ENCODE results near the gene MMP7.

The MMP7 gene

DNA sequence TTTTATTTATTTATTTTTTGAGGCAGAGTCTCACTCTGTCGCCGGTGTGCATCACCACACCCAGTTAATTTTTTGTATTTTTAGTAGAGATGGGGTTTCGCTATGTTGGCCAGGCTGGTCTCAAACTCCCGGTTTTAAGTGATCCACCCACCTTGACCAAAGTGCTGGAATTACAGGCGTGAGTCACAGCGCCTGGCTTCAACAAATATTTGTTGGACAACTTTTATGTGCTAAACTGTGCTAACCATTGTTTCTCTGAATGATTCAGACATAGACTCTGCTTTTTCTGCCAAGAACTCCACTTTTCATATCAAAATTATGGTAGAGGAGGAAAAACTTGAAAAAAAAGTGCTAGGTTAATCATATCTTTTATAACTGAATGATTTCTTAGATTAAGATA is 36.3 kb downstream of the MMP7 start:
- no peak for DNase-seq (ENCODE audit: low spot score)

DNA sequence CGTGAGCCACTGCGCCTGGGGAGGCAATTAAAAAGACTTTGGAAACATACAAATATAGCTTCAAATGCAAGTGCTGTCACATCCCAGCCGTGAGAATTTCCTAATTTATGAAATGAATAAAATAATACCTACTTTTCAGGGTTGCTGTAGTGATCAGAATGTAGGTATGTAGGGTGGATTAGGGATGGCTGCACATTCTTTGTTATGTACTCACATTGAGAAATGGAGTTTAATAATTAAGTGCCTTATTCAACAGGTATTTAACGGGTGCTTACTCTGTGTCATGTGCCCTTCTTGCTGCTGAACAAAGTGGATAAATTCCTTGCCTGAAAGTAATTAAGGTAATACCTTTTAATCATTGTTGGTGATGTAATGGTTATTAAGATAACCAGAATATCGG is 37.0 kb downstream of the MMP7 start:
- DNase-seq (ENCODE audit: low spot score), result no peak

DNA sequence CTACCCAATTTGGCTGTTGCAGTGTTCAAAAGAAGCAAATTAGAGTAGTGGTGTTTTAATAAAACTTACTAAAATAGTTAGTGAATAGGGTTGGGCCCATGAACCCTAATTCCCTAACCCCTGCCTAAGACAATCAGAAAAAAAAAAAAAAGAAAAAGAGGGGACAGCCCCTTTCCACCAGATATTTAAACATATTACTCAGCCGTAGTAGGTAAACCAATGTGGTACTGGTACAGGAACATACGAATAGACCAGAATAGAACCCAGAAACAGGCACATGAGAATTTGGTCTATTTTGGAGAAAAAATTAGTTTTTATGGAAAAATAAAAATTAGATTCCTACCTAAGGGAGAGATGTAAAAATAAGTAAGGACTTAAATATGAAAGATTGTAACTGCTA is 38.6 kb downstream of the MMP7 start:
- DNase-seq (ENCODE audit: low spot score), result no peak

DNA sequence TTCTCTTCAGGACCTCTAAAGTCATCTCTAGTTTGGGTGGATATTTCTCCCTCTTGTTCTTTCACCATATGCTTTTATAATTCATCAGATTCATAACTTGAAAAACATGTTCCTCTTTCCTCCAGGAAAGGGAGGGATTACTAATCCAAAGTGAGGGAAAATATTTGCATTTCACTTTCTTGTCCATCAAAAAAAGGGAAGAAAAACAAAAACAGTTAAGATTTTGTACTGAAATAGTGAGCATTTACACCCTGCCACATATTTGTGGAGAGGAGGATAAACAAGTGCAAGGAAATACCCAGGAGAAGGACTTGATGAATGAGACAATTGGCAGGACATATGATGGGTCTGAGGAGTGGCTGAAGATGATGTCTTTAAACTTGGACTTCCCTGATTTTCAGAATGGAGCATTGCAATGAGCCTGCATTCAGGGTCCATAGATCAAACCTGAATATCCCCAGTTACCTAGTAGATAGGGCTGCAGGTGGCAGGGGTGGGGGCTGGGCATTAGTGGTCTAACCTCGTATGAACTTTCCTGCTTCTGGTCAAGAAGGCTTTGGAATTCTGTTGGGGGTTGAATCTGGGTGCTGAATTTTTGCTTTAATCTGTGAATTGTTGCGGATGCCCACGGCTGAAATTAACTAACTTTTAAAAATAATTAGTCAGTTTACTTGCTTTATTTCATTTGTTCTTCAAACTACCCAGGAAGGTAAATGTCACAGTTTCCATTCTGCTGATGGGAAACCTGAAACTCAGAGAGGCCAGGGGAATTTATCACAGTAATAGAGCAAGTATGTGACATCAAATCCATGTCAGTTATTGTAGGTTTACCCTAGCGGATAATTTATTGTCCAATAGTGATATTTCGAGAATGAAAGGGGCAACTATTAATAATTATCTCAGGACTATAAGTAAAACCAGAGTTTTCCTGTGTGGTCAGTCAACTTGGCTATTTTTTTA is 41.1 kb downstream of the MMP7 start:
- no peak for DNase-seq (ENCODE audit: low spot score)

DNA sequence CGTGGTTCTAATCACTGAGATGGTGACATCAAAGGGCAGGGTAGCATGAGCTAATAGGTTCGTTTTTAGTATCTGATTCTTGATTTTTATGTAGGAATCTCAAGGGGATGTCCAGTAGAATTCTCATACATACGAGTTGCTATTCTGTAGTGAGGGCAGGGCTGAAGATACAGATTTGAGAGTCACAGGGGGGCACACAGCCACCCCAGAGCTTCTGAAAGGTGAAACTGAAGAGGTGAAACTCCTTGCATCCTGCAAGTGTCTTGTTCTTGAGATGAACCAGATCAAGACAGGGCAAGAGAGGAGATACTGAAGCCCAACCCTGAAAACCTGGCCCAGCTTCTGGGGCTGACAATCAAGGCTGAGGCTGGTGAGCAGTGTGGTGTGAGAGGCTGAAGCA is 42.3 kb downstream of the MMP7 start:
- DNase-seq (ENCODE audit: low spot score), result no peak

DNA sequence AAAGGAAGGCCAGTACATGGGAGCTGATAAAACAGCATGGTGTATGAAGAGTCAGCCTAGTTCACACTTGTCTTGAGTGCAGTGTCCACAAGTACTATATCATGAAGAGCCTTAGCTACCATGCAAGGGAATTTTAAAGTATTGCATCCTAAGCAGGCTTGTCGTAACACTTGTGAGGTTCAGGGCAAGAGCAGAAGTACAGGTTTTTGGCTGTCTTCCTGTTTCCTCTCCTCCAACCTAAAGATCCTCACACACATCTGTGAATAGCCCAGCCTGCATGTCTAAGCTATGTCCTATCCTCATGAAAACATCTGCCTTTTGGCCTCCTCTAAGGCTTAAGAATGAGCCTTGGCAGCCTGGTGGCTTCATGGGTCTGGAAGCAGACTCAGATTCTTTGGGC is 43.3 kb downstream of the MMP7 start:
- DNase-seq (ENCODE audit: low spot score), result no peak

DNA sequence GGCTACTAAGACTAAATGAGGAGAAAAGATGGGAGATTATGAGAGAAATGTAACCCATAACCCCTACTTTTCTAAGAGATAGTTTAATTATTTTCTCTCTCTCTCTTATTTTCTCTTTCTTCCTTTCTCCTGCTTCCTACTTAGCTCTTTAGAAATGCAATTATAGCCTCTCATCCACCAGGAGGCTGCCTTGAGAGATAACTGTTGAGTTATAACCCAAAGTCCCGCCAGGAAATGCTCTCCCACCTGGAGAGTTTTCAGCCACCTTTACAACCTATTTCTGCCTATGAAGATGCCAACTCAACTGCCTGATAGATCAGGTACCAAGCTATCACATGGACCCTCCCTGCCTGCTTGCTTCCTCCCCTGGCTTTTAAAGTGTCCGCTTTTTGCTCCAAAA is 44.0 kb downstream of the MMP7 start:
- no peak for DNase-seq (ENCODE audit: low spot score)

DNA sequence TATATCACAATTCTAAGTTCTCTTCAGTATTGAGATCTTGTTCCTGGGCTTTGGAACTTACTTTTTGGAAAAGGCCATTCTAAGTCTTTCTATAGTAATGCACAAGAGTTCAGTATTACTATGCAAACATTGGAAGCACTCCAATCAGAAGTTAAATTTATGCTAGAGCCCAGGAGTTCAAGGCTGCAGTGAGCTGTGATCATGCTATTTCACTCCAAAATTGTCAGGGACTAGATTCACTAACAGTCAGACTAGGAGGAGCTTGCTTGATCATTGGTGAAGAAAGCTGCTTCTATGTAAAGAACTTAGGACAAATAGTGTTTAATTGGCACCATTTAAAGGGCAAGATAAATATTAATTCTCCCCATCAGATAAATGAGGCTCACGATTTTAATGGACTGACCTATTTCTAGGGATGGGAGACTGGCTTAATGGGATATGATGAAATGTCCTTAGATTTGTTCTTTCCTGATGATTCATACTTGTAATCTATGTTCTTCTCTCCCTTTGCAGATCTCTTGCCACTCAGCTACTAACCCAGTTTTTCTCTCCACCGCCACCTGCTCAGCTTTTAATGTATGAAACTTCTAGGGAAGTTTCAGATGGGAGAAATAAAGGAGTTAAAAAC is 45.3 kb downstream of the MMP7 start:
- DNase-seq (ENCODE audit: low spot score), result no peak

DNA sequence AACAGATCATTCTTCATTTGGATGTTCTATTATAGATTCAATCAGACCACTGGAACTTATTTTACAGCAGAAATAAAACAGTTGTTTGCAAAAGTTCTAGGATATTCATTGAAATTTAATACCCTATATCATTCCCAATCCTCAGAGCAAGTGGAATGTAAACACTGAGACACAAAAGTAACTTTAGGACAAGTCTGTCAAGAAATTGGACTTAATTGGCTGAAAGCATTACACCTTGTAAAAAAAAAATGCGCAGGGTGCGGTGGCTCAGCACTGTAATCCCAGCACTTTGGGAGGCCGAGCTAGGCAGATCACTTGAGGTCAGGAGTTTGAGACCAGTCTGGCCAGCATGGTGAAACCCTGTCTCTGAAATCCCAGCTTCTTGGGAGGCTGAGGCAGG is 48.1 kb downstream of the MMP7 start:
- no peak for DNase-seq (ENCODE audit: low spot score)

DNA sequence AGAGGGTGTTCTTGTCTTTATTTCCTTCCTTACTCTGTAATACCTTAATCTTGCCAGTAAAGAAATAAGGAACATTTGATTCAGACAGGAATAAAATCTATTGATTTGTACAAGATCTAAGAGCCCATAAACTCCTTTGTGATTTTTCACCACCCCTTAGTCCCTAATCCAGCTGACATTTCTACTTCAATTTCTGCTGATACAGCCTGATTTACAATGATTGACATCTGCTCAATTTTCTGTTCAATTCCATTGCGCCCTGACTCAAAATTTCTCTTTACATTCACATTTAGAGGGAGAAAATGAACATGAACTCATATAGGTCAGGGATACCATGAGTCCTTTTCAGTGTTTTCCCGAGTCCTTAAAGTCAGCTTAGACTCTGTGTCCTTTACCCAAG is 50.8 kb downstream of the MMP7 start:
- DNase-seq (ENCODE audit: low spot score), result no peak

DNA sequence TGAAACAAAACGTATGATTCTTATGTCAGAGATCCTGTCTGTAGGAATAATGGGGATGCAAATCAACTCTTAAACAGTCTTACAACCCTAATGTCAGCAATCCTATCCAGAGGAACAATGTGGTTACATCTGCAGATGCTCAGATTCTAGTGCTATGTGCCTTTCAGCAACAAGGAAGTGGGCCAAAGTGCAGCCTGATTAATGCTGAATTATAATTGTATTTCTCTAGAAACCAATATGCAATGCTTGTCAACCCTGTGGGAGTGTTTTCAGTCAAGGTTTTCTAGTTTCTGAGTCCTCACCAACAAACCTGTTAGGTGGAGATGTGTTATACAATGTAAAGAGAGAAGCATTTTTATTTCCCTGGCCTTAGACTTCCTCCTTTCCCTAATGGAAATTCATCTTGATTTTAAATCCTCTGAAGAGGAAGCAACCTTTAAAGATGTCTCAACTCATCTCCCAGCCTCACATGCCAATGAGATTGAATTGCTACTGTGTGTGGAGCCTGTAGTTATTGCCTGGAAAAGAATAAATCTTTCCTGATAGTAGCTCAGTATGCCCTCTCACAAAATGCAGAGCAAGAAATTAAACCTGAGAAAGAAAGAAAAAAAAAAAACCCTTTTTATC is 51.8 kb downstream of the MMP7 start:
- DNase-seq (ENCODE audit: low spot score), result no peak

DNA sequence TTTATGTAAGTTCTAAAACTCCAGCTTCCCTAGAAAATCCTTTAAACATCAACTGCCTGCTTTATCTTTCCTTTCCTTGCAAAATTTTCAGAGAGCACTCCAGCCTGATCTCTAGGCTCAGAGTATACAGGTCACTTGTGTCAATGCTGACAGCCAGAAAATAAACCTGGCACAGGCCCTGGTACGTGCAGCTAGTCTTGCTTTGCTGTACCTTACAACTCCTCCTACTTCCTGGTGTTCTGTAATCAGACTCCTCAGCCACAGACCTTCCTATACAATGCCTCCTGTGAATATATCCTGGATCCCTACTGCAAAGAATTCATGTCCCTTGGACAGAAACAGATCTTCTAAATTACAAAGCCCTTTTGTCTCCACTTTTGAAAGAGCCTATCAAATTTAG is 53.7 kb downstream of the MMP7 start:
- no peak for DNase-seq (ENCODE audit: low spot score)

DNA sequence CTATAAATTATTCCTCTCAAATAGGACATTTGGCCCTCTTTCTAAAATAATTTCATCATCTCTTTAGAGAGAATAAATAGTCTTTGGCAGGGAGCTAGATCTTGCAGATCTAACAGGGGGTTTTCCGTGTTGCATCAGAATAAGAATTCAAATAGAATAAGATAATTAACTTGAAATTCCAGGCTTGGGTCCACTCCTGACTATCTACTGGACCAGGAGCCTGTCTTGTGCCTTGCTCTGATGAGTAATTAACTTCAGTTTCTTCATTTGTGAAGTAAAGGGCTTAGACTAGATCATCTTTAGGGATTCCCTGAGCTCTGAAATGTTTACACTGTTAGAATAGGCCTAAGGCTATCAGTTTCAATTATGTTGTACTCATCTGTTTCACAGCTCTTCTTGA is 54.5 kb downstream of the MMP7 start:
- no peak for DNase-seq (ENCODE audit: low spot score)

DNA sequence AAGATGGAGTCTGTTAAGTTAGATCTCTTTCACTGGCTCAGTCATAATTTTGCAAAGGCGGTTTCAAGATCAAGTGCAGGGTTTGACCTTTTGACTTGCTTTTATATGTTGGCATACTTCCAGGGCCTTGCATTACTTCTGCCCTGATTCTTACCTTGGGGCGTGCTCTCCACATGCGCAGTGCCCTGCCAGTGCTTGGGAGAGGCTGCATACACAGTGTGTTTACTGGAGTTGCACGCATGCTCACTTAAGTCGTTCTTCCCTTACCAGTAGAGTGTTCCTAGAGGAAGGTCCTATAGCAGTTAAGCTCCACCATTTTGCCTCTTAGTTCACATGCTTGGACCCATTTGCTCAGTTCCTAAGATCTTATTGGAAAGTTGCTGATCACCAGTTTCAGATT is 57.0 kb downstream of the MMP7 start:
- no peak for DNase-seq (ENCODE audit: low spot score)

DNA sequence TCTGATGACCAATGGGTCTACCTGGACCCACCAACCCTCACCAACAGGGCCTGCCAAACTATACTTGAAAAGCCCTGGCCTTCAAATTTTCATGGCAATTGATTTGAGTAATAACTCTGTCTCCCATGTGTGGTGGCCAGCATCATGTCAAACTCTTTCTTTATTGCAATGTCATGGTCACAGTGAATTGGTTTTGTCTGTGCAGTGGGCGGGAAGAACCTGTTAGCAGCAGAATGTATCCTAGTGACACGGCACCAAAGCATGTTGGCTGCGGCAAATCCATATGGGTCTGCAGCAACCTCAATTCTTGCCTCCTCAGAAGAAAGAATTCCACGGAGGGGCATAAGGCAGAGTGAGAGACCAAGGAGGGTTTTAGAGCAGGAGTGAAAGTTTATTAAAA is 58.4 kb downstream of the MMP7 start:
- DNase-seq (ENCODE audit: low spot score), result no peak

DNA sequence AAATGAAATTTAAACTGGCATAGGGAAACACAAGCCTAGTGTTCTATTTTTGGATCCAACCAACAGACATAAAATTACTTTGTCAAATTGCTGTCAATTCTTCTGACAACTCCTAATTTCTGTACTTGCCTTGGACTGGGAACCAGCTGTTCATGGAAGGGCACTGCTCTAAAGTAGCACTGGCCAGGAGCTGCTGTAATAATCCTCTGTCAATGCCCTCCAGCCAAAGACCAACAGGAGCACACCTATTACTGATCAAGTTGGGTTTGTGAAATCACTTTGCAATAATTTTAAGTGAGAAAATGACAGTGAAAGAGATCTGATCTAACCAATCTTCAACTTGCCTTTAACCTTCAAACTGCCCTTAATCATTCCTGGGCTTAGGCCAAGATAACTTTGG is 59.1 kb downstream of the MMP7 start:
- no peak for DNase-seq (ENCODE audit: low spot score)
